Colonic mucosa (tissue), 4 donors: ENCODE measurements around the gene GOLPH3L. TPM values are rescaled to one million over a fixed set of nuclear protein-coding genes. Genes with fewer than 3 reads are reported as not detected.

ENCODE experiments used
- DNase-seq: peaks from one replicate; pipeline ENCODE4 v3.0.0-alpha.2; 2020
- H3K27ac ChIP-seq: fragments of 200-600 bp; one replicate; pipeline ENCODE4 v1.8.0; 2021
- H3K27me3 ChIP-seq: fragments of 200-600 bp; one replicate; pipeline ENCODE4 v1.8.0; 2021
- H3K36me3 ChIP-seq: fragments of 200-600 bp; one replicate; pipeline ENCODE4 v1.8.0; 2021
- H3K4me1 ChIP-seq: fragments of 200-600 bp; one replicate; pipeline ENCODE4 v1.8.0; 2021; ENCODE audit warnings: mild to moderate bottlenecking
- H3K4me3 ChIP-seq: fragments of 200-600 bp; one replicate; pipeline ENCODE4 v1.8.0; 2021
- H3K9ac ChIP-seq, 2 donors: one replicate each; pipeline ENCODE4 v1.7.0; 2013; ENCODE audit warnings: control low read depth in 2 of 2, low read depth in 2 of 2, low read length in 2 of 2
- H3K9me3 ChIP-seq: fragments of 200-600 bp; one replicate; pipeline ENCODE4 v1.8.0; 2021
- intact Hi-C: fragments of 100-400 bp; cut with DNase I; formaldehyde crosslinking; loops from one replicate; pipeline ENCODE4 v1.14.1; 2022
- total RNA-seq, 2 donors: library from RNA; stranded (reverse); fragmentation: NEBNext Ultra II Directional in 1 of 2; extraction: Animal tissue kit (Norgen Biotek cat#: 25700) in 1 of 2; gene quantifications; one replicate each; pipeline ENCODE4 v1.2.1, GENCODE V29; 2021
- TF ChIP-seq, protein P1 (sequence below): fragments of 200-600 bp; IDR thresholded peaks from one replicate; pipeline ENCODE4 v1.8.0; 2022; ENCODE audit warnings: antibody characterized with exemption, mild to moderate bottlenecking
- donor health status: healthy.
- donor health status: DM: no; HTN: no; CAD: no.
- donor health status: DM: no; HTN: no; CAD: no.

The GOLPH3L gene
- total RNA-seq, 2 donors from 2014 or later, result 70.0 to 101 TPM

DNA sequence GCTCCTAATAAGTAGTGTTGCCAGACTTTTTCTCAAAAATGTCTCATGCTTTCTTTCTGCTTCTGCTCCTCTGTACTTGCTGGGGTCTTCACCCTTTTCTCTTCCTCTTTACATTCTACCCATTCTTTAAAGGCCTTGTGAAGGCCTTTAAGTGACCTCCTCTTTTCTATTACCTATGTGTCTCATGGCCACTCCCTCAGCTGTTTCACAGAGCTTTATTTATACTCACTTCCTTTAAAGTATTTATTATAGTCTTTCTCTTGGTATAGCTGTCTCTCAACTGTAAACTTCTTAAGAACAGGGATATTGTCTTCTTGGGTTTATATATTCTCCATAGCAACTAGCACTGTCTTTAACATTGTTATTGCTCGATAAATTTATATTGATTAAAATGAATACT, 792 bp downstream of the GOLPH3L start:
- Histone ChIP-seq H3K27me3 (no peaks in the 10 kb centered on the region), H3K36me3 (no peaks in the 10 kb centered on the region), H3K4me1 (no peaks in the 10 kb centered on the region), H3K9ac (peak overlapping the region in 1 of 2 donors; percentile 68), H3K9me3 (no peaks in the 10 kb centered on the region), H3K4me3 (peak overlapping the region; percentile 48), H3K27ac (peak overlapping the region; percentile 78)
- intact Hi-C loops, result no loop called here
- DNase-seq, result no peak
- TF ChIP-seq, protein P1, sequence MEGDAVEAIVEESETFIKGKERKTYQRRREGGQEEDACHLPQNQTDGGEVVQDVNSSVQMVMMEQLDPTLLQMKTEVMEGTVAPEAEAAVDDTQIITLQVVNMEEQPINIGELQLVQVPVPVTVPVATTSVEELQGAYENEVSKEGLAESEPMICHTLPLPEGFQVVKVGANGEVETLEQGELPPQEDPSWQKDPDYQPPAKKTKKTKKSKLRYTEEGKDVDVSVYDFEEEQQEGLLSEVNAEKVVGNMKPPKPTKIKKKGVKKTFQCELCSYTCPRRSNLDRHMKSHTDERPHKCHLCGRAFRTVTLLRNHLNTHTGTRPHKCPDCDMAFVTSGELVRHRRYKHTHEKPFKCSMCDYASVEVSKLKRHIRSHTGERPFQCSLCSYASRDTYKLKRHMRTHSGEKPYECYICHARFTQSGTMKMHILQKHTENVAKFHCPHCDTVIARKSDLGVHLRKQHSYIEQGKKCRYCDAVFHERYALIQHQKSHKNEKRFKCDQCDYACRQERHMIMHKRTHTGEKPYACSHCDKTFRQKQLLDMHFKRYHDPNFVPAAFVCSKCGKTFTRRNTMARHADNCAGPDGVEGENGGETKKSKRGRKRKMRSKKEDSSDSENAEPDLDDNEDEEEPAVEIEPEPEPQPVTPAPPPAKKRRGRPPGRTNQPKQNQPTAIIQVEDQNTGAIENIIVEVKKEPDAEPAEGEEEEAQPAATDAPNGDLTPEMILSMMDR, result no peak

GRCh38 chr1:150695561-150695960, 1.4 kb downstream of the GOLPH3L start:
- H3K27me3 ChIP-seq, result no peaks in the 10 kb centered on the region
- H3K9ac ChIP-seq, result peak overlapping the region in 1 of 2 donors; percentile 61
- peak overlapping the region; percentile 78 for H3K27ac ChIP-seq
- H3K4me3 ChIP-seq, result peak overlapping the region; percentile 48
- TF ChIP-seq, protein P1, result no peak
- intact Hi-C loops, result no loop called here
- DNase-seq, result no peak
- H3K4me1 ChIP-seq, result no peaks in the 10 kb centered on the region
- H3K36me3 ChIP-seq, result no peaks in the 10 kb centered on the region
- H3K9me3 ChIP-seq, result no peaks in the 10 kb centered on the region

DNA sequence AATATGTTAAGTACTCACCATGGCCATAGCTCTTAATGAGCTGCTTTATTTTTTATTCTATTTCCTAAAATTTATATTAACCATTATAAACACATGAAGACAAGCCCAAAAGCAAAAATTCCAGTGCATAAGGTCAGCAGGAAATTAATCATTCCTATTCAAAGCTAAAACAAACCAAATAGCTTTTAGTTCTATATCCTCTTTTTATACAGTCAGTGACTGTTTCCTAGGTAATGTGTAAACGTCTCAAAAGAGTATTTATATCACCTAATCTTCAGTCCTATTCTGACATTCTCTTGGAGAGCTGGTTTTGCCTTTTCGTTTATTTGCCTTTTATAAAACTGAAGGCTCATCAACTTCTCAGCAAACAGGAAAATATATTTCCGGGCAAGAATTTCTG, 4.2 kb downstream of the GOLPH3L start:
- Histone ChIP-seq H3K27ac (no peak overlapping the region), H3K9ac (peak overlapping the region in 1 of 2 donors; percentile 19), H3K36me3 (no peaks in the 10 kb centered on the region), H3K27me3 (no peaks in the 10 kb centered on the region), H3K4me1 (no peaks in the 10 kb centered on the region), H3K4me3 (no peak overlapping the region), H3K9me3 (no peaks in the 10 kb centered on the region)
- intact Hi-C loops, result no loop called here
- no peak for DNase-seq
- TF ChIP-seq, protein P1, result no peak

DNA sequence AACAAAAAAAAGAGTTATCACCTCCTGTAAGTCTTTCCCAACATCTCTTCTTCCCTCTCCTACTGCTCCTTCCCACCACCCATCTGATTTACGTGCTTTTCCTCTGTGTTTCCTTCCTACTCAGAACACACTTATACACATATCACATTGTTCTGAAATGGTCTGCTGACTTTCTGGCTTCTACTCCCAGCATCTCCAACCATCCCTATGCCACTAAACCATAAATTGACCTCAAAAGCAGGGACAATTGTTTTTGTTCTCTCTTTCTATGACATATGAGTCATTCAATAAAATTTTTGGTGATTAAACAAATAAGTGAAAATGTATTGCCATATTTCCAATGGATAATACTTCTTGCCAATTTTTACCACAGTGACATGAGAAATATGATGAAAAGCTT, 8.2 kb downstream of the GOLPH3L start:
- no peaks in the 10 kb centered on the region for H3K36me3 ChIP-seq
- DNase-seq, result no peak
- intact Hi-C loops, result no loop called here
- peaks cover 6% of the 10 kb centered on the region for H3K4me1 ChIP-seq
- H3K9me3 ChIP-seq, result no peaks in the 10 kb centered on the region
- H3K27ac ChIP-seq, result no peak overlapping the region
- no peak overlapping the region for H3K9ac ChIP-seq
- H3K27me3 ChIP-seq, result no peaks in the 10 kb centered on the region
- H3K4me3 ChIP-seq, result no peak overlapping the region
- TF ChIP-seq, protein P1, result no peak

GRCh38 chr1:150686275-150686674, 10.7 kb downstream of the GOLPH3L start:
- peak overlapping the region; percentile 43 for H3K27ac ChIP-seq
- intact Hi-C loops, result no loop called here
- no peak overlapping the region for H3K9ac ChIP-seq
- H3K4me3 ChIP-seq, result no peak overlapping the region
- H3K4me1 ChIP-seq, result peaks cover 6% of the 10 kb centered on the region
- DNase-seq, result peak; percentile 63
- H3K36me3 ChIP-seq, result no peaks in the 10 kb centered on the region
- no peaks in the 10 kb centered on the region for H3K9me3 ChIP-seq
- H3K27me3 ChIP-seq, result no peaks in the 10 kb centered on the region
- TF ChIP-seq, protein P1, result no peak

GRCh38 chr1:150683914-150684313, 13.0 kb downstream of the GOLPH3L start:
- H3K27ac ChIP-seq, result no peak overlapping the region
- DNase-seq, result no peak
- intact Hi-C loops, result no loop called here
- no peaks in the 10 kb centered on the region for H3K27me3 ChIP-seq
- H3K36me3 ChIP-seq, result no peaks in the 10 kb centered on the region
- H3K4me3 ChIP-seq, result no peak overlapping the region
- H3K4me1 ChIP-seq, result peaks cover 6% of the 10 kb centered on the region
- H3K9me3 ChIP-seq, result no peaks in the 10 kb centered on the region
- TF ChIP-seq, protein P1, result no peak
- H3K9ac ChIP-seq, result no peak overlapping the region
